Breast epithelium (tissue), 3 donors: Measurements from ENCODE around the gene BAD.

Experiments used
- CTCF ChIP-seq, 3 donors: fragments of 450-650 bp; IDR thresholded peaks; one replicate each; pipeline ENCODE4 v1.5.1; 2016 to 2017; ENCODE audit warnings: antibody characterized with exemption in 3 of 3, mild to moderate bottlenecking in 3 of 3, moderate library complexity in 3 of 3
- POLR2A ChIP-seq: fragments of 450-650 bp; IDR thresholded peaks from one replicate; pipeline ENCODE4 v1.6.1; 2016; ENCODE audit warnings: antibody characterized with exemption, mild to moderate bottlenecking, moderate library complexity
- POLR2AphosphoS5 ChIP-seq, 3 donors: sonication (generic); formaldehyde crosslinking; IDR thresholded peaks; one replicate each; pipeline ENCODE4 v1.6.1; 2017; ENCODE audit warnings: antibody characterized with exemption in 3 of 3

- TF ChIP-seq CTCF (IDR thresholded peaks at IDR 0.05) (no peak), POLR2AphosphoS5 (IDR thresholded peaks at IDR 0.05) (no peak), POLR2A (no peak)
These were observed 18.9 kb upstream of the BAD start for GRCh38 chr11:64303109-64304031.
